ENCODE measurements around the gene VPS36. TPM values are rescaled to one million over a fixed set of nuclear protein-coding genes. Genes with fewer than 3 reads are reported as not detected.

The VPS36 gene
- total and polyA plus RNA-seq, 2 of the 13 experiments (the other 11 are each of a cell fraction or from before 2014, with no cell fraction given) = 17.2 to 22.4 TPM

DNA sequence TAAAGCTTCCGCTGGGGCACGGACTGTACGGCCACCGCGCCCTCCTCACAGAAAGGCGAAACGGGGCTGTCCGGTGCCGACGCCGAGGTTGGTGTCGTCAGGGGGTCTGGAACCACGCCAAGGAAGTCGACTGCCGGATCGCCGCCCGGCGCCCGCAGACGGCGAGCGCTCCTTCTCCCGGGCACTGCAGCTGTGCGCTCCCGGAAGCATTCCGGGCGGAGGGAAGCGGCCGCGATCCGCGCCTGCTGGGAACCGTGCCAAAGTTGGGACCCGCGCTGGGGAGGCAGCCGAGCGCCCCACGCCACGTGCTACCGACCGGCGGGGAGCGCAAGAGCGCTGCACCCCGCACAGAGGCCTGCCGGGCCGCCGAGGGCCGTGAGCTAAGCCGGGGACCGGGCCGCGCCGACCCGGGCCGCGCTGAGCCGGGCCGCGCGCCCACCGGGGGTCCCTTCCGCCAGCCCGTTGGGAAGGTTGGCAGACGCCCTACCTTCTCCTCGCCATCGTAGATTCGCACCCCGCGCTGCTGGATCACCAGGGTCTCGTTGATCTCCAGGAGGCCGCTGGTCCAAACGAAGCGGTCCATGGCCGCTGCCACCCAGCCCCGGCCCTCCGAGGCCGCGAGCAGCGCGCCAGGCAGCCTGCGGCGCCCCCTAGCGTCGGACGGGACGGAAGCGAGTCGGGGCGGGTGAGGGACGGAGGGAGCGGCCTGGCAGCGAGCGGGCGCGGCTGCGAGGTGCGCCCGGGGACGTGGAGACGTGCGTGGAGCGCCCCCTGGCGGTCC is at the start of gene VPS36 (continued):
- TF ChIP-seq, protein P1, sequence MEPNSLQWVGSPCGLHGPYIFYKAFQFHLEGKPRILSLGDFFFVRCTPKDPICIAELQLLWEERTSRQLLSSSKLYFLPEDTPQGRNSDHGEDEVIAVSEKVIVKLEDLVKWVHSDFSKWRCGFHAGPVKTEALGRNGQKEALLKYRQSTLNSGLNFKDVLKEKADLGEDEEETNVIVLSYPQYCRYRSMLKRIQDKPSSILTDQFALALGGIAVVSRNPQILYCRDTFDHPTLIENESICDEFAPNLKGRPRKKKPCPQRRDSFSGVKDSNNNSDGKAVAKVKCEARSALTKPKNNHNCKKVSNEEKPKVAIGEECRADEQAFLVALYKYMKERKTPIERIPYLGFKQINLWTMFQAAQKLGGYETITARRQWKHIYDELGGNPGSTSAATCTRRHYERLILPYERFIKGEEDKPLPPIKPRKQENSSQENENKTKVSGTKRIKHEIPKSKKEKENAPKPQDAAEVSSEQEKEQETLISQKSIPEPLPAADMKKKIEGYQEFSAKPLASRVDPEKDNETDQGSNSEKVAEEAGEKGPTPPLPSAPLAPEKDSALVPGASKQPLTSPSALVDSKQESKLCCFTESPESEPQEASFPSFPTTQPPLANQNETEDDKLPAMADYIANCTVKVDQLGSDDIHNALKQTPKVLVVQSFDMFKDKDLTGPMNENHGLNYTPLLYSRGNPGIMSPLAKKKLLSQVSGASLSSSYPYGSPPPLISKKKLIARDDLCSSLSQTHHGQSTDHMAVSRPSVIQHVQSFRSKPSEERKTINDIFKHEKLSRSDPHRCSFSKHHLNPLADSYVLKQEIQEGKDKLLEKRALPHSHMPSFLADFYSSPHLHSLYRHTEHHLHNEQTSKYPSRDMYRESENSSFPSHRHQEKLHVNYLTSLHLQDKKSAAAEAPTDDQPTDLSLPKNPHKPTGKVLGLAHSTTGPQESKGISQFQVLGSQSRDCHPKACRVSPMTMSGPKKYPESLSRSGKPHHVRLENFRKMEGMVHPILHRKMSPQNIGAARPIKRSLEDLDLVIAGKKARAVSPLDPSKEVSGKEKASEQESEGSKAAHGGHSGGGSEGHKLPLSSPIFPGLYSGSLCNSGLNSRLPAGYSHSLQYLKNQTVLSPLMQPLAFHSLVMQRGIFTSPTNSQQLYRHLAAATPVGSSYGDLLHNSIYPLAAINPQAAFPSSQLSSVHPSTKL (CRISPR knock-in tag; IDR thresholded peaks at IDR 0.05) = peak; percentile 60; the same call in 1 of the 2 replicates
- TF ChIP-seq, protein P2, sequence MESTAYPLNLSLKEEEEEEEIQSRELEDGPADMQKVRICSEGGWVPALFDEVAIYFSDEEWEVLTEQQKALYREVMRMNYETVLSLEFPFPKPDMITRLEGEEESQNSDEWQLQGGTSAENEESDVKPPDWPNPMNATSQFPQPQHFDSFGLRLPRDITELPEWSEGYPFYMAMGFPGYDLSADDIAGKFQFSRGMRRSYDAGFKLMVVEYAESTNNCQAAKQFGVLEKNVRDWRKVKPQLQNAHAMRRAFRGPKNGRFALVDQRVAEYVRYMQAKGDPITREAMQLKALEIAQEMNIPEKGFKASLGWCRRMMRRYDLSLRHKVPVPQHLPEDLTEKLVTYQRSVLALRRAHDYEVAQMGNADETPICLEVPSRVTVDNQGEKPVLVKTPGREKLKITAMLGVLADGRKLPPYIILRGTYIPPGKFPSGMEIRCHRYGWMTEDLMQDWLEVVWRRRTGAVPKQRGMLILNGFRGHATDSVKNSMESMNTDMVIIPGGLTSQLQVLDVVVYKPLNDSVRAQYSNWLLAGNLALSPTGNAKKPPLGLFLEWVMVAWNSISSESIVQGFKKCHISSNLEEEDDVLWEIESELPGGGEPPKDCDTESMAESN (CRISPR knock-in tag; conservative IDR thresholded peaks at IDR 0.05) = peak; percentile 57; the same call in 1 of the 2 replicates
- TF ChIP-seq NR3C1 (CRISPR knock-in tag; IDR thresholded peaks at IDR 0.05) (no peak), KDM5A (IDR thresholded peaks at IDR 0.05; ENCODE audit: borderline replicate concordance, low read length) (peak; percentile 82), TCF7L2 (IDR thresholded peaks at IDR 0.05; ENCODE audit: low read depth, low read length) (no peak), ZNF333 (CRISPR knock-in tag; IDR thresholded peaks at IDR 0.05; ENCODE audit: borderline replicate concordance) (no peak), NFYC (CRISPR knock-in tag; IDR thresholded peaks at IDR 0.05) (no peak), ZNF768 (CRISPR knock-in tag; IDR thresholded peaks at IDR 0.05) (peak; percentile 70), HMGA1 (CRISPR knock-in tag; conservative IDR thresholded peaks at IDR 0.05) (no peak), FOXJ3 (CRISPR knock-in tag; IDR thresholded peaks at IDR 0.05; ENCODE audit: borderline replicate concordance) (no peak), KLF15 (CRISPR knock-in tag; IDR thresholded peaks at IDR 0.05; ENCODE audit: borderline replicate concordance) (no peak), NFAT5 (CRISPR knock-in tag; IDR thresholded peaks at IDR 0.05) (peak; percentile 45; the same call in 1 of the 2 replicates)
- TF ChIP-seq, protein P3, sequence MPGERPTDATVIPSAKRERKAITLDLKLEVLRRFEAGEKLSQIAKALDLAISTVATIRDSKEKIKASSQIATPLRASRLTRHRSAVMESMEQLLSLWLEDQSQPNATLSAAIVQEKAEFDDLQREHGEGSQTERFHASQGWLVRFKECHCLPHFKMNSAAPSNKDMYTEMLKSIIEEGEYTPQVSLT (CRISPR knock-in tag; IDR thresholded peaks at IDR 0.05; ENCODE audit: borderline replicate concordance, low read depth) = no peak
- TF ChIP-seq, protein P4, sequence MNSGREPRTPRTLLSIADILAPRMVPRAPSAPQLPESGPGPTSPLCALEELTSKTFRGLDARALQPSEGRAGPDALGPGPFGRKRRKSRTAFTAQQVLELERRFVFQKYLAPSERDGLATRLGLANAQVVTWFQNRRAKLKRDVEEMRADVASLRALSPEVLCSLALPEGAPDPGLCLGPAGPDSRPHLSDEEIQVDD (CRISPR knock-in tag; IDR thresholded peaks at IDR 0.05; ENCODE audit: borderline replicate concordance) = no peak
- TF ChIP-seq, protein P5, sequence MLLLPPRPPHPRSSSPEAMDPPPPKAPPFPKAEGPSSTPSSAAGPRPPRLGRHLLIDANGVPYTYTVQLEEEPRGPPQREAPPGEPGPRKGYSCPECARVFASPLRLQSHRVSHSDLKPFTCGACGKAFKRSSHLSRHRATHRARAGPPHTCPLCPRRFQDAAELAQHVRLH (CRISPR knock-in tag; IDR thresholded peaks at IDR 0.05; ENCODE audit: borderline replicate concordance, low read depth) = peak; percentile 51; the same call in 1 of the 2 replicates

Measured in HepG2 (cell line).